Activated CD8-positive, alpha-beta T cell treated with anti-CD3 and anti-CD28 coated beads, Interleukin-2, amount 10 ng/mL, durations not matched to agents 7 days and 5 days (primary cell): ENCODE measurements around the gene ATP2A1. TPM values are rescaled to one million over a fixed set of nuclear protein-coding genes. Genes with fewer than 3 reads are reported as not detected.
"Not testable (repeated sequence)": the region's sequence is repeated elsewhere in the genome, so short reads cannot be mapped to it uniquely, and the experiment has no call there.

ENCODE experiments used
- ATAC-seq: fragments of 150-1000 bp; cut with Tn5 transposase; one replicate; pipeline ENCODE4 v1.10.0; 2021; ENCODE audit warnings: moderate library complexity
- CTCF ChIA-PET: fragments of 350-600 bp; sonication (Branson Sonifier 250); formaldehyde crosslinking; loops from one replicate; lab custom pipeline; 2021; ENCODE audit warnings: antibody characterized with exemption; lab: Charles Lee
- POLR2A ChIA-PET: fragments of 350-600 bp; sonication (Branson Sonifier 250); formaldehyde crosslinking; loops from one replicate; lab custom pipeline; 2021; ENCODE audit warnings: antibody characterized with exemption; lab: Charles Lee
- DNase-seq: peaks from one replicate; pipeline ENCODE4 v3.0.0-alpha.2; 2020
- H3K27ac Mint-ChIP-seq: one replicate; pipeline ENCODE4 v1.8.0; 2021; ENCODE audit warnings: mild to moderate bottlenecking, mixed read lengths
- H3K27me3 Mint-ChIP-seq: one replicate; pipeline ENCODE4 v1.8.0; 2021; ENCODE audit warnings: low read depth, mixed read lengths
- H3K36me3 Mint-ChIP-seq: one replicate; pipeline ENCODE4 v1.8.0; 2021; ENCODE audit warnings: low read depth, mixed read lengths
- H3K4me1 Mint-ChIP-seq: one replicate; pipeline ENCODE4 v1.8.0; 2021; ENCODE audit warnings: low read depth, mixed read lengths
- H3K4me3 Mint-ChIP-seq: one replicate; pipeline ENCODE4 v1.8.0; 2021; ENCODE audit warnings: mild to moderate bottlenecking, mixed read lengths
- H3K9me3 Mint-ChIP-seq: one replicate; pipeline ENCODE4 v1.8.0; 2022; ENCODE audit warnings: mixed read lengths; ENCODE audit not compliant: insufficient read depth
- total RNA-seq, 2 experiments: library from RNA; stranded (reverse); gene quantifications; one replicate each; pipeline ENCODE4 v1.2.3, GENCODE V29; 2021

Gene ATP2A1
- total RNA-seq, 2 experiments from 2014 or later, result 1.8 to 2.1 TPM

DNA sequence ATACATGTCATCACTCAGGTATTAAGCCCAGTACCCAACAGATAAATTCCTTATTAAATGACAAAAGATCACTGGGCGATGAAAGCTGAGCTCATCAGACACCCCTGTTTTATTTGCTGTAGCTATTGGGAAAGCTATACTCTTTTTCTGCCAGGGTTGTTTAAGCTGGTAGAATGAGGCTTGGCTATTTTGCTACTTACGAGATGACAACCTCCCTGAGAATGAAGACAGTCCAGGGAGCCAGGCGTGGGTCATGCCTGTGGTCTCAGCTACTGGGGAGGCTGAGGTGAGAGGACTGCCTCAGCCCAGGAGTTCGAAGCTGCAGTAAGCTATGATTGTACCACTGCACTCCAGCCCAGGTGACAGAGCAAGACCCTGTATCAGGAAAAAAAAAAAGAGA is 19.0 kb upstream of the ATP2A1 start:
- Mint-ChIP-seq H3K27ac (no peak overlapping the region), H3K36me3 (peaks cover 6% of the 10 kb centered on the region), H3K9me3 (no peaks in the 10 kb centered on the region), H3K4me1 (peaks cover 13% of the 10 kb centered on the region), H3K27me3 (no peaks in the 10 kb centered on the region), H3K4me3 (no peak overlapping the region)
- no peak for DNase-seq
- ATAC-seq, result no peak
- POLR2A ChIA-PET, result no interaction called here
- CTCF ChIA-PET, result interaction anchor here (1.0 to 2.0 kb wide), 3 partner anchors 12 to 86 kb away, joined by 3 to 8 read pairs (median 6); no protein-coding TSS in a partner anchor

DNA sequence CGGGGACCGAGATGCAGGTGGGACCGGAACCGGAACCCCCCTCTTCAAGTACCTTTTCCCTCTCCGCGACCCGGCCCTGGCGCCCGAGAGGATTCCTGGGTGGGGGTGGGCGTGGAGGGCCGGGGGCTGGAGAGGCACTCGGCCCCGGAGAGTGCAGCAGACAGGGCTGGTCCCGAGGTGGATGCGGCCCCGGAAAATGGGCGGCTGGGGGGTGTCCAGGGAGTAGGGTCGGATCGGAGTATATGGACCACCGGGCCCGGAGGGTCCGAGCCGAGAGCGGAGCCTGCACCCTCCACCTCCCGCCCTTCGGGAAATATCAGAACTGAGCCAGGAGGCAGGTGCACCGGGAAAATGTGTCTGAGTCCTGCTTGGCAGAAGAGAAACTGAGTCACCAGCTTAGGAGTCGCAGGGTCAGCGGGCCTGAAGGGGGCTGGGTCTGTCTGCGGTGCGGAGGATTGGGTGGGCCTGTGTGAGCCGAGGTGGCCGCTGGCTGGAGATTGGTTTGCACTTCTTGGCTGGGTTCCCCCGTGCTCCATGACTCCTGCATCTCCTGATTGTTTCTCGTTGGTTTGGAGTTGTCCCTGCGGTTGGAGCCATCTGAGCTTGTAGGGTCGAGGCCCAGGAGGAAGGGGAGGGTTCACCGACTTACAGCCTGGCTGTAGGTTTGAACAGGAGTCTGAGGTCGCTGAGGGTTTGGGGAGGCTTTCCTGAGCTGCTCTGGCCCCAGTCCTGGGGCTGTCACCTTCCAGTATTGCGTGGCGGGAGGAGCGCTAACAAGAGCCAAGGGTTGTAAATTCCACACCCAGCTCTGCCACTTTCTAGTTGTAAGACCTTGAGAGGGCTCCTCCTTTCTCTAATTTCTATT is 14.1 kb upstream of the ATP2A1 start:
- Mint-ChIP-seq H3K9me3 (no peaks in the 10 kb centered on the region), H3K4me3 (peak overlapping the region; percentile 97), H3K4me1 (peaks cover 31% of the 10 kb centered on the region), H3K36me3 (peaks cover 15% of the 10 kb centered on the region), H3K27ac (peak overlapping the region; percentile 96), H3K27me3 (no peaks in the 10 kb centered on the region)
- CTCF ChIA-PET, result interaction anchor here (0.9 to 4.5 kb wide), 7 partner anchors 9 to 81 kb away, joined by 3 to 30 read pairs (median 5); partner anchors contain the start of gene TUFM
- POLR2A ChIA-PET, result interaction anchor here (0.6 to 4.6 kb wide), 12 partner anchors 8 to 150 kb away, joined by 3 to 59 read pairs (median 4); partner anchors contain the start of genes ATP2A1, ATXN2L and TUFM
- ATAC-seq (peak; percentile 2), DNase-seq (peak; percentile 36)

DNA sequence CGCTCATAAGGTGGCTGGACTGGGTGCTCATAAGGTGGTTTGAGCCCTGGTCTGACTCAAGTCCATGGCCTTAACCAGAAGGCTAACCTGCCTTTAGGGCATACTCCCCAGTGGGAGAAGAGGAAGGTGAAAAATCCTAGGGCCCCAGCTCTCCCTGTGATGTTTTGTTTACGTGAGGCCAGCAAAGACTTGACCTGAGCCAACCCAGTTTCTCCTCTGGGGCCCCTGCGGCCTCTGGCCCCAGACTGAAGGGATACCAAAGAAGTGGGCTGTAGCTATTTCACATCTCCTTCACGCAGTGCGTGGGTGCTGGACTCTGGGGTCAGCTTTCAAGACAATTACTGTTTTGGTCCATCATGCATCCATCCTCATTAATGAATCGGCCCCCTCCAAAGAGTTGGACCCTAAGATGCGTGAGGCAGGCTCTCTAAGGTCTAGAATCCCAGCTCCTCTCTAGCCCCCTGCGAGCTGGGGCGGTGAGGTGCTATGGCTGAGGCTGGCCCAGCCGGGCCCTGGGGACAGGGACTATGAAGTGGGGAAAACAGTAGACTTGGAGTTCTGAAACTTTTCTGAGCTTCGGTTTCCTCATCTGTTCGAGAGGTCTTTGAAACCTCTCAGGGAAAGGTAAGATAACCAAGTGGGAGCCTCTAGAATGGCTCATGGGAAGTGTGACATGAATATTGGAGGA is 13.1 kb upstream of the ATP2A1 start:
- Mint-ChIP-seq H3K4me3 (peak overlapping the region; percentile 97), H3K9me3 (no peaks in the 10 kb centered on the region), H3K4me1 (peaks cover 31% of the 10 kb centered on the region), H3K36me3 (peaks cover 23% of the 10 kb centered on the region), H3K27ac (peak overlapping the region; percentile 96), H3K27me3 (no peaks in the 10 kb centered on the region)
- POLR2A ChIA-PET, result interaction anchor here (0.7 to 4.6 kb wide), 7 partner anchors 14 to 85 kb away, joined by 3 to 41 read pairs (median 4); partner anchors contain the start of genes ATP2A1 and ATXN2L
- CTCF ChIA-PET, result interaction anchor here (0.9 to 4.5 kb wide), 5 partner anchors 8 to 80 kb away, joined by 3 to 30 read pairs (median 4); no protein-coding TSS in a partner anchor
- no peak for DNase-seq
- no peak for ATAC-seq

DNA sequence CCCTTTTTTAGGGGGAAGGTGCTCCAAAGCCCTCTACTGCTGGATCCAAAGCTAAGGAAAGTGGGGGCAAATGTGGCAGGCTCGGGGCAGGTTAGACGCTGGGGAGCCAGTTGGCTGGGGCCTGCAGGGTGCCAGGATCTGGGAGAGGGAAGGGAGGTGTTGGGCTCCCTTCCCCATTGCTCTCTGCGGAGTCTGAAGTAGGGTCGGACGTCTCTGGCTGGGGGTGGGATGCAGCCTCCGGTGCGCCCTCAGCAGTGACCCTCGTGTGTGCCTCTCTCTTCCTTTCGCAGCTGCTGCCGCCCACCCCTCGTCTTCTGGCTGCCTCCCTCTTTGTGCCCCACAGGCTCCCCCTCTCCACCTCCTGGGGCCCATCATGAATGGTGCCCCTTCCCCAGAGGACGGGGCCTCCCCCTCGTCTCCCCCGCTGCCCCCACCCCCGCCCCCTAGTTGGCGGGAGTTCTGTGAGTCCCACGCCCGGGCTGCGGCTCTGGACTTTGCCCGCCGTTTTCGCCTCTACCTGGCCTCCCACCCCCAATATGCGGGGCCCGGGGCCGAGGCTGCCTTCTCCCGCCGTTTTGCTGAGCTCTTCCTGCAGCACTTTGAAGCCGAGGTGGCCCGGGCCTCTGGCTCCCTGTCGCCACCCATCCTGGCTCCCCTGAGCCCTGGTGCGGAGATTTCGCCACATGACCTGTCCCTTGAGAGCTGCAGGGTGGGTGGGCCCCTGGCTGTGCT is 12.4 kb upstream of the ATP2A1 start:
- Mint-ChIP-seq H3K27me3 (no peaks in the 10 kb centered on the region), H3K4me3 (no peak overlapping the region), H3K27ac (no peak overlapping the region), H3K9me3 (no peaks in the 10 kb centered on the region), H3K36me3 (peaks cover 28% of the 10 kb centered on the region), H3K4me1 (peaks cover 31% of the 10 kb centered on the region)
- ATAC-seq, result no peak
- ChIA-PET CTCF (interaction anchor here (1.4 to 4.5 kb wide), 3 partner anchors 7 to 79 kb away, joined by 3 to 30 read pairs (median 7); no protein-coding TSS in a partner anchor), POLR2A (interaction anchor here (0.7 kb wide), 1 partner anchor 52 kb away, joined by 3 read pairs; no protein-coding TSS in a partner anchor)
- DNase-seq, result no peak

DNA sequence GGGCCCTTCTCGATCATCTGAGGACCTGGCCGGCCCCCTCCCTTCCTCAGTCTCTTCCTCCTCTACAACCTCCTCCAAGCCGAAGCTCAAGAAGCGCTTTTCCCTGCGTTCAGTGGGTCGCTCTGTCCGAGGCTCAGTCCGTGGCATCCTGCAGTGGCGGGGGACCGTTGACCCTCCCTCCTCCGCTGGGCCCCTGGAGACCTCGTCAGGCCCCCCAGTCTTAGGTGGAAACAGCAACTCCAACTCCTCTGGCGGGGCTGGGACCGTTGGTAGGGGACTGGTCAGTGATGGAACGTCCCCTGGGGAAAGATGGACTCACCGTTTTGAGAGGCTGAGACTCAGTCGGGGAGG is 11.9 kb upstream of the ATP2A1 start:
- CTCF ChIA-PET, result no interaction called here
- ATAC-seq, result no peak
- DNase-seq, result no peak
- no peak overlapping the region for H3K4me3 Mint-ChIP-seq
- peaks cover 28% of the 10 kb centered on the region for H3K36me3 Mint-ChIP-seq
- POLR2A ChIA-PET, result no interaction called here
- H3K9me3 Mint-ChIP-seq, result no peaks in the 10 kb centered on the region
- H3K27me3 Mint-ChIP-seq, result no peaks in the 10 kb centered on the region
- H3K4me1 Mint-ChIP-seq, result peaks cover 31% of the 10 kb centered on the region
- H3K27ac Mint-ChIP-seq, result no peak overlapping the region

DNA sequence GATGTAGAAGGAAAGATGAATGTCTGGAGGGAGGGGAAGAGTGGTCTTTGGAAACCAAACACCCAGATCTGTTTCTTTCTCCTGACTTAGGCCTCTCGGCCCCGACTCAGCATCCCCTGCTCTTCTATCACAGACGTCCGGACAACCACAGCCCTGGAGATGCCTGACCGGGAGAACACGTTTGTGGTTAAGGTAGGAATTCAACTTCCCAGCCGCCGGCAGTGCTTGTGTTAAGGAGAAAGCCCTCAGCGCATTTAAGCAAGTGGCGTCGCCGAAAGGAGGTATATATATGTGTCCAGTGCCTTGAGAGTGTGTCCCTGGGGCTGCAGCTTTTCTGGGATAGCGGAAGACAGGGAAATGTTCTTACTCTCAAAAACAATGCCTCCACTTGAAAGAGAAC is 11.0 kb upstream of the ATP2A1 start:
- Mint-ChIP-seq H3K9me3 (no peaks in the 10 kb centered on the region), H3K36me3 (peaks cover 28% of the 10 kb centered on the region), H3K4me3 (no peak overlapping the region), H3K27ac (no peak overlapping the region), H3K27me3 (no peaks in the 10 kb centered on the region), H3K4me1 (peaks cover 25% of the 10 kb centered on the region)
- POLR2A ChIA-PET, result no interaction called here
- CTCF ChIA-PET, result no interaction called here
- DNase-seq, result no peak
- ATAC-seq, result no peak

DNA sequence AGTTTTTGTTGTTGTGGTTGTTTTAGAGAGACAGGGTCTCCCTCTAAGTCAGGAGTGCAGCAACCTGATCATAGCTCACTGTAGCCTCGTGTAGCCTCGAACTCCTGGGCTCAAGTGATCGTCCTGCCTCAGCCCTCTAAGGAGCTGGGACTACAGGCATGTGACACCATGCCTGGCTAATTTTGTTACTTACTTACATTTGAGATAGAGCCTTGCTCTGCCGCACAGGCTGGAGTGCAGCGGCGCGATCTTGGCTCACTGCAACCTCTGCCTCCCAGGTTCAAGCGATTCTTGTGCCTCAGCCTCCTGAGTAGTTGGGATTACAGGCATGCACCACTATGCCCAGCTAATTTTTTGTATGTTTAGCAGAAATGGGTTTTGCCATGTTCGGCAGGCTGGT is 10.6 kb upstream of the ATP2A1 start:
- DNase-seq, ATAC-seq, H3K4me3 Mint-ChIP-seq, H3K27me3 Mint-ChIP-seq, CTCF ChIA-PET, H3K9me3 Mint-ChIP-seq, H3K27ac Mint-ChIP-seq, POLR2A ChIA-PET: not testable (repeated sequence)
- H3K4me1 Mint-ChIP-seq, result peaks cover 25% of the 10 kb centered on the region
- H3K36me3 Mint-ChIP-seq, result peaks cover 28% of the 10 kb centered on the region

DNA sequence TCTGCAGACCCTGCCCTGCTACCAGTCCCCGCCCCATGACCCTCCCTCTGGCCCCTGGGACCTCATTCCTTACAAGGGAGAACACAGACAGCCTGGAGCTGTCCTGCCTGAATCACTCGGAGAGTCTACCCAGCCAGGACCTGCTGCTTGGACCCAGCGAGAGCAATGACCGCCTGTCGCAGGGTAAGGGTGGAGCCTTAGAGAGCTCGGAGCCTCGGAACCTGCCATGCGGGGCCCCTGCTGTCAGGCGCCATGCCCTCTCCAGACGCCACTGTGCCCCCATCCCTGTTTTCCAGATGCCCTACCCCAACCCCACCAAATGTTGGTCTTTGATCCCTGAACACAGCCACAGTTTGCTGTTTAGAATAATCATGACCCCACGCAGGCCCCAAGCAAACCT is 9.1 kb upstream of the ATP2A1 start:
- Mint-ChIP-seq H3K4me1 (peaks cover 19% of the 10 kb centered on the region), H3K9me3 (no peaks in the 10 kb centered on the region), H3K27me3 (no peaks in the 10 kb centered on the region), H3K27ac (no peak overlapping the region), H3K36me3 (peaks cover 34% of the 10 kb centered on the region), H3K4me3 (no peak overlapping the region)
- ChIA-PET POLR2A (interaction anchor here (1.4 kb wide), 1 partner anchor 10 kb away, joined by 4 read pairs; no protein-coding TSS in a partner anchor), CTCF (interaction anchor here (3.9 kb wide), 1 partner anchor 76 kb away, joined by 21 read pairs; no protein-coding TSS in a partner anchor)
- ATAC-seq, result no peak
- no peak for DNase-seq

DNA sequence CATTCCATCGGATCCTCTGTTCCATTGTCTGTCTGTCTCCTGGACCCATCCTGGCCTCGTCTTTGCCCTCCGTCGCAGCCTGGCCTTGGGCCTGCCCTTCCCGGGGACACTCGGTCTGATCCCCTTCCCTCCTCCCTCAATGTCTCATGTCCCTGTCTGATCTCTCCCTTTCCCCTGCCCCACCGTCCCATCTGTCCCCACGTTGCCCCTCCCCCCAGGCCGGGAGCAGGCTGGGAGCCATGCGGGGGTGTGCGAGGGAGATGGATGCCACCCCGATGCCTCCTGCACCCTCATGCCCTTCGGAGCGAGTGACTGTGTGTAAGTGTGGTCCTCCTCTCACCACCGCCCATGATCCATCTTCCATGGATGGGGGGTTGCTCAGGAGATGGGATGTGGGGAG is 5.3 kb upstream of the ATP2A1 start:
- no peak for ATAC-seq
- ChIA-PET CTCF (interaction anchor here (1.1 to 3.7 kb wide), 6 partner anchors 8 to 72 kb away, joined by 3 to 45 read pairs (median 5); partner anchors contain the start of genes SH2B1 and TUFM), POLR2A (interaction anchor here (1.6 kb wide), 1 partner anchor 10 kb away, joined by 6 read pairs; the partner anchor contains the start of gene SH2B1)
- no peaks in the 10 kb centered on the region for H3K9me3 Mint-ChIP-seq
- H3K27ac Mint-ChIP-seq, result no peak overlapping the region
- peaks cover 12% of the 10 kb centered on the region for H3K4me1 Mint-ChIP-seq
- DNase-seq, result no peak
- H3K36me3 Mint-ChIP-seq, result peaks cover 29% of the 10 kb centered on the region
- no peaks in the 10 kb centered on the region for H3K27me3 Mint-ChIP-seq
- H3K4me3 Mint-ChIP-seq, result no peak overlapping the region

DNA sequence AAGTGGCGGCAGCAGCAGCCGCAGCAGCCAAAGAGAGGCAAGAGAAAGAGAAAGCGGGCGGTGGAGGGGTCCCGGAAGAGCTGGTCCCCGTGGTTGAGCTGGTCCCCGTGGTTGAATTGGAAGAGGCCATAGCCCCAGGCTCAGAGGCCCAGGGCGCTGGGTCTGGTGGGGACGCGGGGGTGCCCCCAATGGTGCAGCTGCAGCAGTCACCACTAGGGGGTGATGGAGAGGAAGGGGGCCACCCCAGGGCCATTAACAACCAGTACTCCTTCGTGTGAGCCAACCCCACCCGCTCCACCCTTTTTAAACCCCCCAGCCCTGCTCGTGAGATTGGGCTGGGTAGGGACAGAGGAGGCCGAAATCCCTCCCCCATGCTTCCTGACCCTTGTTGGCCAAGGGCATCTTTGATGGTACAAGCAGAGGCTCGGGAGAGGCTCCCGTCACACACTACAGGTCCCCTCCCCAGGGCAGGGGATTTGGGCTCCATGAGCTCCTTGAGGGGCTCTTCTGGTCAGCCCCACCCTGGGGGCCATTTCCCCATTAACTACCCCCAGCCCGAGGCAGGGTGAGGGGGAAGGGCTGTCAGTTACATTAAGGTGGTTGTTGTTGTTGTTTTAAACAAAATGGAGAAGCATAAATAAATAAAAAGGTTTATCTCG is 4.6 kb upstream of the ATP2A1 start:
- CTCF ChIA-PET, result interaction anchor here (0.8 to 3.7 kb wide), 9 partner anchors 9 to 71 kb away, joined by 3 to 45 read pairs (median 3); partner anchors contain the start of genes SH2B1 and TUFM
- Mint-ChIP-seq H3K27ac (no peak overlapping the region), H3K4me3 (no peak overlapping the region), H3K9me3 (no peaks in the 10 kb centered on the region), H3K4me1 (peaks cover 18% of the 10 kb centered on the region), H3K27me3 (no peaks in the 10 kb centered on the region), H3K36me3 (peaks cover 28% of the 10 kb centered on the region)
- POLR2A ChIA-PET, result interaction anchor here (1.6 kb wide), 1 partner anchor 10 kb away, joined by 6 read pairs; the partner anchor contains the start of gene SH2B1
- DNase-seq, result peak; percentile 71
- peak; percentile 80 for ATAC-seq
